Neural progenitor cell (in vitro differentiated cells): ENCODE results near the gene MYL12B.

Source experiments
- CTCF ChIP-seq: fragments of 200-600 bp; sonication (generic); IDR thresholded peaks from 2 replicates; pipeline ENCODE4 v1.5.1; 2017; ENCODE audit warnings: antibody characterized with exemption, mild to moderate bottlenecking
- EZH2 ChIP-seq: fragments of 200-600 bp; sonication (generic); IDR thresholded peaks from 2 replicates; pipeline ENCODE4 v1.6.1; 2017; ENCODE audit warnings: antibody characterized with exemption, mild to moderate bottlenecking, moderate library complexity
- EZH2phosphoT487 ChIP-seq: fragments of 200-600 bp; sonication (generic); IDR thresholded peaks from 2 replicates; pipeline ENCODE4 v1.6.1; 2017; ENCODE audit warnings: antibody characterized with exemption

- no peak for TF ChIP-seq CTCF
- TF ChIP-seq EZH2 = no peak
- TF ChIP-seq EZH2phosphoT487 = no peak
Observed at GRCh38 chr18:3213300-3214059, 48.5 kb upstream of the MYL12B start.
